GM18858 (cell line): ENCODE measurements around the gene GBP4.
"Not testable (repeated sequence)": the region's sequence is repeated elsewhere in the genome, so short reads cannot be mapped to it uniquely, and the experiment has no call there.

Experiments used
- ATAC-seq: cut with Tn5 transposase; IDR thresholded peaks from one replicate; pipeline ENCODE4 v1.9.1; 2021; ENCODE audit not compliant: unreplicated experiment

Gene GBP4

GRCh38 chr1:89198491-89199072, at the start of gene GBP4:
GBP4 (minus strand) TSS chr1:89198942; CDS start chr1:89198834, 108 bp downstream.
- ATAC-seq: peak; percentile 41

GRCh38 chr1:89243046-89243445, 44.3 kb upstream of the GBP4 start:
- ATAC-seq: no peak

GRCh38 chr1:89221341-89221740, 22.6 kb upstream of the GBP4 start:
- no peak for ATAC-seq

- ATAC-seq: not testable (repeated sequence)
Measured at GRCh38 chr1:89219851-89220250, 21.1 kb upstream of the GBP4 start.

- ATAC-seq: not testable (repeated sequence)
Measured at GRCh38 chr1:89218941-89219340, 20.2 kb upstream of the GBP4 start.

GRCh38 chr1:89213347-89213746, 14.6 kb upstream of the GBP4 start:
- ATAC-seq: no peak

GRCh38 chr1:89211035-89211634, 12.4 kb upstream of the GBP4 start:
- ATAC-seq: no peak

GRCh38 chr1:89206373-89206772, 7.6 kb upstream of the GBP4 start:
- no peak for ATAC-seq

- no peak for ATAC-seq
Measured at GRCh38 chr1:89203166-89203565, 4.4 kb upstream of the GBP4 start.

GRCh38 chr1:89201106-89201794, 2.5 kb upstream of the GBP4 start:
- ATAC-seq: peak; percentile 75

GRCh38 chr1:89200663-89201062, 1.9 kb upstream of the GBP4 start:
- no peak for ATAC-seq

- ATAC-seq: no peak
Measured at GRCh38 chr1:89199525-89200031, 836 bp upstream of the GBP4 start.

- no peak for ATAC-seq
Measured at GRCh38 chr1:89198081-89198480, 661 bp downstream of the GBP4 start.

GRCh38 chr1:89195476-89195875, 3.3 kb downstream of the GBP4 start:
- ATAC-seq: no peak

- no peak for ATAC-seq
Measured at GRCh38 chr1:89191314-89191713, 7.4 kb downstream of the GBP4 start.

GRCh38 chr1:89190017-89190416, 8.7 kb downstream of the GBP4 start:
- ATAC-seq: no peak

GRCh38 chr1:89179343-89179742, 19.4 kb downstream of the GBP4 start:
- ATAC-seq: no peak

GRCh38 chr1:89176971-89177370, 21.8 kb downstream of the GBP4 start:
- no peak for ATAC-seq

- no peak for ATAC-seq
Measured at GRCh38 chr1:89175601-89176256, 23.0 kb downstream of the GBP4 start, which contains the start of gene GBP7. GBP7 (minus strand) TSS chr1:89176003; CDS start chr1:89171935, 4,068 bp downstream.

GRCh38 chr1:89174491-89174890, 24.3 kb downstream of the GBP4 start:
- no peak for ATAC-seq

- ATAC-seq: no peak
Measured at GRCh38 chr1:89172468-89173143, 26.1 kb downstream of the GBP4 start.
